HG03521 (cell line): Measurements from ENCODE around the gene PI3.
"Not testable (repeated sequence)": the region's sequence is repeated elsewhere in the genome, so short reads cannot be mapped to it uniquely, and the experiment has no call there.

Experiments
- ATAC-seq: cut with Tn5 transposase; IDR thresholded peaks from one replicate; pipeline ENCODE4 v1.9.1; 2021; ENCODE audit warnings: mild to moderate bottlenecking, moderate library complexity; ENCODE audit not compliant: unreplicated experiment

The PI3 gene, protein sequence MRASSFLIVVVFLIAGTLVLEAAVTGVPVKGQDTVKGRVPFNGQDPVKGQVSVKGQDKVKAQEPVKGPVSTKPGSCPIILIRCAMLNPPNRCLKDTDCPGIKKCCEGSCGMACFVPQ

GRCh38 chr20:45174434-45175364 is at the start of gene PI3:
Gene PI3 (plus strand): TSS chr20:45174902. CDS start chr20:45174923, 21 bp downstream.
- no peak for ATAC-seq

DNA sequence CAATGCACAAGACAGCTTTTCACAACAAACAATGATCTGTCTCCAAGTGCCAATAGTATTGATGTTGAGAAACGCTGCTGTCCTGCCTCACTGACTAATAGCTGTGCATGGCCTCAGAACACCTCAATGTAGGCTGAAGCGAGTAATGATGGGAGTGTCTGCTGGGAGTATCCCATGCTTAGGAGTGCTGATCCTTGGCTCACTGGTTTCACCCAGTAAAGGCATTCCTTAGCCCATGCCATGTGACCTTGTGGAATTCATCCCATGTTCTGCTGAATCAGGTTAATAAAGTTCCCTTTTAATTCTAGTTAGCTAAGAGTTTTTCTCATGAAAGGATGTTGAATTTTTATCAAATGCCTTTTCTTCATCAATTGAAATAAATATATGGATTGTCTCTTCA is 46.6 kb upstream of the PI3 start:
- ATAC-seq, result no peak

DNA sequence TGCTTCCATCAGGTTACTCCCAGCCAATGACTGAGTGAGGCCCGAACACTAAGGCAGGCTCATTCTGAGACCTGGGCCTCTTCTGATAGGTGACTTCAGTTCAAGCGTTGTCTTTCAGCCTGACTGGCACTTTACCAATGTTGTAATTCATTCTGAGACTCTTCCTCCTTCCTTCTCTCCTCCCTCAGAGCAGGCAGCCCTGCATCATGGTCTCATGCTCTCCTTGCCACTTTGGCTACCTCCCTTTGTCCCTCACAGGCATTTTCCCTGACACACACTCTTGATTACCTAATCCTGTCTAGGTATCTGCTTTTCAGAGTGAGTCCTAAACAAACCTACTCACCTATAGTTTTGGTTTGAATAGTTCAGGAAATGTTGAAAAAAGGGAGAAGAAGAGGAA is 37.8 kb upstream of the PI3 start:
- ATAC-seq, result no peak

GRCh38 chr20:45138561-45139300 is 36.0 kb upstream of the PI3 start:
- no peak for ATAC-seq

GRCh38 chr20:45139733-45140375 is 34.8 kb upstream of the PI3 start:
- ATAC-seq, result not testable (repeated sequence)

GRCh38 chr20:45140836-45141235 is 33.9 kb upstream of the PI3 start:
- ATAC-seq, result no peak

GRCh38 chr20:45149062-45149461 is 25.6 kb upstream of the PI3 start:
- no peak for ATAC-seq

- no peak for ATAC-seq
These were observed 22.3 kb upstream of the PI3 start for GRCh38 chr20:45152405-45152804.

DNA sequence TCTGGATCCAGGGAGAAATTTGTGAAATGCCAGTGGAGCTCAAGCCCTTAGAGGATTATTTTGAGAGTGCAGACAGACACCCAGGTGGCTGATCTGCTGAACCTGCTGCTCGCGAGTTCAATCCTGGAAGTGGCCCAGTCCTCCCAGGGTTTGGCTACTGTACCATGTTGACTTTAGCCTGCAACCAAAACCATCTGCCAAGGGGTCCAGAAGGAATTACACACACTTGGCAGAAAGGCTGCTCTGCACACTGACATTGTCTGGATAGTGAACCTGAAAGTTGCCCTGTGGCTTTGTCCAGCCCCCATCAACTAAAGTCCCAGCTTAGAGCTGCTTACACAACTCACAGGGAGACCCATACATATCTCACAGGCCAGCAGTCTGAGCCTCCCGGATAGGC is 21.6 kb upstream of the PI3 start:
- ATAC-seq, result no peak

DNA sequence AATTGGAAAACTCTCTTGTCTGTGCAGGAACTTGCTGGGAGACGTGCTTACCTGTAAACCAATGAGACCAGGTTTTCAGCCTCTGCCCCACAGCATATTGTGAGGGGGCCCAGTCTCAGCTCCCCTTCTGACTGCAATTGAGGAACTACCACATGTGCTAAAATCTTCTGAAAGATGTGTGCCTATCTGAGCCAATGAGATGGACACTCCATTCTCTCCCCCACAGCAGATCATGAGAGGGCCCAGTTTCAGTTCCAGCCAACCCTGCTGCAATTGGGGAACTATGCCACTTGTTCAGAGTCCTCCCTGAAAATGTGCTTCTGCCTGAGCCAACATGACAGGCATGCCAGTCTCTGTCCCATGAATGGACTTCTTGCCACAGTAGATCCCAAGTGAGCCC is 20.9 kb upstream of the PI3 start:
- no peak for ATAC-seq

DNA sequence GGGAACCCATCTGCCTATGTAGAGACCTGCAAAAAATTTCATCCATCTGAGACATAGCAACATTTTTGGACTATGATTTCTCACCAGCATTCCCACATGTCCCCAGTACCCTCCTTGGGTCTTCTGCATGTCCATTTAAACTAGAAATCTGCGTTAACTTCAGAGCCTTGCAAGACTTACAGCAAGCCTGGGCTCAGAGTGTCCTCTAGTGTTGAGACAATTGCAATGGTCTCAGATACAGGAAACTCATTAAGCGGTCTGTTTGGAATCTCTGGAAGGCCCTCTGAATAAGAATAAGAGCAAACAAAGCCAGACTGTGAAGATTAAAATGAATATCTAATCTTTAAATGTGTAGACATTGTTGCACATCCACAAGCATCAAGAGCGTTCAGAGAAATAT is 20.5 kb upstream of the PI3 start:
- no peak for ATAC-seq

DNA sequence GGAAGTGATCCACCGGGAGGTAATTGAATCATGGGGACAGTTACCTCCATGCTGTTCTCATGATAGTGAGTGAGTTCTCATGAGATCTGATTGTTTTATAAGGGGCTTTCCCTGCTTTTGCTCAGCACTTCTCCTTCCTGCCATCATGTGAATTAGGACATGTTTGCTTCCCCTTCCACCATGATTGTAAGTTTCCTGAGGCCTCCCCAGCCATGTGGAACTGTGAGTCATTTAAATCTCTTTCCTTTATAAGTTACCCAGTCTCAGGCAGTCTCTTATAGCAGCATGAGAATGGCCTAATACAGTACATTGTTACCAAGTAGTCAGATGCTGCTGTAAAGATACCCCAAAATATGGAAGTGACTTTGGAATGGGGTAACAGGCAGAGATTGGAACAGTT is 19.9 kb upstream of the PI3 start:
- not testable (repeated sequence) for ATAC-seq

GRCh38 chr20:45156713-45157112 is 18.0 kb upstream of the PI3 start:
- no peak for ATAC-seq

DNA sequence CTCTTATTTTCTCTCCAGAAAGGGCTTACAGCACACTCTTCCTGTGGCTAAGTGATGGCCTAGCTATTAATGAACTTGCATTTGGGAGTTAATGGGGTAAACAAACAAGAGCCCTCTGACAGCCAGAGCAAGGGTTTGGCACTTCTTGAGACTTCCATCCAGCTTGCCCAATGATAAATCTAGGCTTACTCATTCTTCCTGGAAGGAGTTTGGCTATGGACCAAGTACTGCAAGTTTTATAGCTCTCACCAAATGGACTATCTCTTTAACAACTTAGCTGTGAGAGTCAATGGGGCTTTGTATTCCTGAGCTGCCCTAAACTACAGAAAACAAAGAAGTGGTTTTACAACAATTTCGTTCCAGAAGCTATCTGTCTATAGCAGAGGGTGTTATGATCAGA is 16.7 kb upstream of the PI3 start:
- ATAC-seq, result no peak

DNA sequence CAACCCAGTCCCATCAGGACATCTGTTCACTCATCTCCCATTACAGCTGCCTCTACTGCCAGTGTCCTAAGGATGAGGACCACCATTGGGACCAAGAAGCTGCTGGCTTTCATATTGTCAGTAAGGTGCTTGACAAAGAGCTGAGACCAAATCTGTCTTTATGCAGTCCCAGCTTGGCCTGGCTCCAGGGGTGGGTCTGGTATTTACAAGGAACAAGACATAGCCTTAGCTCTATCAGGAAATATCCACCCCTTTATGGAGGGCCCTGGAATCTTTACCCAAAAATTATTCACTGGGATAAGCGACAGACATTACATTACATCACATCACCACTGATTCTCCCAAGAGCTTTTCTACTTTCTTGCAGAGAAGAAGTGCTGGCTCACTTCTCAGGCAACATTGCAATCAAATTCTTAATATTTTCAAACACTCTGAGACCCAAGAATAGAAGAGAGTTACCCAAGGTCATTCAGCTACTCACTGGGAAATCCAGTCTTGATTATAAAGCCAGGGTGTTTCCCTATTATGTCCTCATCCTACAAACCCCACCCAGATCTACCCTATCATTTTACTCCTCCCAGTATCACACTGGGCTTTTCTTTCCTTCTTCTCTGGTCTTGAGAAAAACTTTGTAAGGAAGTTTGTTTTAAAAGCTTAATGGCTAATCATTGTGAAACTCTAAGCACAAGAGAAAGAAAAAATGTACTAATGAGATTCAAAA is 11.5 kb upstream of the PI3 start:
- no peak for ATAC-seq

GRCh38 chr20:45164906-45165305 is 9.8 kb upstream of the PI3 start:
- no peak for ATAC-seq

GRCh38 chr20:45173522-45173921 is 1.2 kb upstream of the PI3 start:
- ATAC-seq, result no peak

DNA sequence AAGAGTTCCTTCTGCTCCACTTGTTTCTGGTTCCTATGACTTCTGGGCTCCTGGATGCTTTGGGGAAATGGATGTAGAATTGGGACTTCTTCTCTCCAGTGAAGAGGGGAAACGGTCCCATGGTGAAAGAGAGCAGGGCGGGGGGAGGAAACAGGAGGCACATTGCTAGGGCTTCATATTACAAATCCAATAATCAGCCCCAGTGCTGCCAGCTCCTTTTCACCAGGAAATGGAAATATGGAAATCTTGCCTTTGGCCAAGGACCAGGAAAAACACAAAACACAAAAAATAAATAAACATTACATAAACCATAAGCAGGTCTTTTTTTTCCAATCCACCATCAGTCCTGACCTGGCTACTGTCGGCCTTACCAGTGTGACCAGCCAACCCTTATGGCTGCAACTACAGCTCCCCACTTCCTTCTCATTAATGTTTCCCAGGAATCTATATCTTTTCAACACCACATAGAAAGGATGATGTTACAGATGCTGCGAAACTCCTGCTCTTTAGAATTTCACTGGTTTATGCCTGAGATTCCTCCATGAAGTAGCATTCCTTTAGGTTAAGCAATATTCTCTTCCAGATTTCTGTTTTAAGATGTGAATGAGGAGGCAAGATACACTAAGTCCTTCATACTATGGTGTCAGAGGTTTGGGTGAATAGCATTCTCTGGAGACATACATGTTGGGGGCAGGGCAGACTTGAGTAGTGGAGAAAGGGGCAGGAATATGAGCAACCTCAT is 2.0 kb downstream of the PI3 start:
- no peak for ATAC-seq

DNA sequence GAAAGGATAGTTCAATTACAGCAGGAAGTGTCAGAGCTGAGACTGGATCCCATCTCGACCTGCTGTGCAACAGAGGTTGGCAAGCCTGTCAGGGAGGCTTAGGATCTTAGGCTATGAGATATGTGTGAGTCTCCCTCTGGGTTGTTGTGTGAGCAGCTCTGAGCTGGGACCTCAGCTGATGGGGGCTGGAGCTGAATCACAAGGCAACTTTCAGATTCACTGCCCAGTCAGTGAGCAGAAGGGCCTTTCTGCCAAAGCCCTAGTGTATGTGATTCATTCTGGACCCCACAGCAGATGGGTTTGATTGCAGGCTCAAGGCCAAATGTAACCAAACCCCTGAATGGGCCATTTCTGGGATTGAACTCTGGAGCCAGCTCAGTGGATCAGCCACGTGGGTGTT is 4.5 kb downstream of the PI3 start:
- ATAC-seq, result no peak

- ATAC-seq, result no peak
These were observed 6.9 kb downstream of the PI3 start for GRCh38 chr20:45181639-45182038.
